ENCODE results near the gene COL24A1.
A peak's percentile ranks its signal among the peaks of the same experiment; 100 is the strongest.

COL24A1 gene

DNA sequence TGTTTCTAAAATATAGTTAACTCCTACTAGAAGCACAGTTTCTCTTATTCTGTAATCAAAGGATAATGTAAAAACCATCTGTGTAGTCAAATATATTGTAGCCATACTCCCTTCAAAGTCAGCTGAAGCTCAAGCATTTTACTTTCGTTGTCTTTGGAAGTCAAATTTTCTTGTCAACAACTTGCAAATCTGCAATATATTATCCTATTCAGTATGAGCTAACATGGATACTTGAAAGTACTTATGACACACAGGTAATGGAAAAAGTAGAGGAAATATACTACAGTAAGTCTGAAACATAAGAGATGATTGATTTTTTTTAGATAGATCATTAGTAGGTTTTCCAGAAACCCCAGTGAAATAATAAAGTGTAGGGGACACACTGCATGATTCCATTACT is 121.5 kb downstream of the COL24A1 start:
- Histone ChIP-seq H3K27me3 (replicated peaks; ENCODE audit: control insufficient read depth, insufficient read depth, low read length) (no peaks in the 10 kb centered on the region), H3K9me3 (ENCODE audit: control insufficient read depth, low read length) (no peaks in the 10 kb centered on the region), H3K9ac (ENCODE audit: low read length) (no peak overlapping the region), H3K4me1 (ENCODE audit: control insufficient read depth, insufficient read depth, low read length) (no peaks in the 10 kb centered on the region), H3K36me3 (ENCODE audit: control insufficient read depth, insufficient read depth, low read length, severe bottlenecking) (no peaks in the 10 kb centered on the region), H3K4me3 (ENCODE audit: low read length) (no peak overlapping the region)
- no peak for DNase-seq (ENCODE audit: low read depth)

DNA sequence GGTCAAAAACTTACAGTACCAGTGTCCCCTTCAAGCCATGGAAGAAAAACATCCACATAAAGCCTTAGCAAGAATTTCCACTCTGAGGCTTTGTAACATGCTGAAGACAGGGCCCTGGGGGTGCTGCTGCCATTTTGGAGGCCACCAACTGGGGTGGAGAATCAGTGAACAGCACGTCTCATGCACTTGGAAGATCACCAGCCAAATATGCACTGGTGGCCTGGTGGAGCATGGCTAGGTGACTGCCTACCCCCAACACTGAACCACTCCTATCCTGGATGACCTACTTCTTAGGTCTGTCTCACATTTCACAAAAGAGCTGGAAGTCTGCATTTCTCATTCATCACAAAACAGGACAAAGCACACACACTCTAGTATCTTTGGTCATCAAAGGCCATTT is 126.4 kb downstream of the COL24A1 start:
- no peak overlapping the region for H3K9ac ChIP-seq (ENCODE audit: low read length)
- DNase-seq (ENCODE audit: low read depth): no peak
- H3K27me3 ChIP-seq (replicated peaks; ENCODE audit: control insufficient read depth, insufficient read depth, low read length): no peaks in the 10 kb centered on the region
- H3K9me3 ChIP-seq (ENCODE audit: control insufficient read depth, low read length): peaks cover 3% of the 10 kb centered on the region
- H3K4me1 ChIP-seq (ENCODE audit: control insufficient read depth, insufficient read depth, low read length): no peaks in the 10 kb centered on the region
- no peaks in the 10 kb centered on the region for H3K36me3 ChIP-seq (ENCODE audit: control insufficient read depth, insufficient read depth, low read length, severe bottlenecking)
- H3K4me3 ChIP-seq (ENCODE audit: low read length): no peak overlapping the region

DNA sequence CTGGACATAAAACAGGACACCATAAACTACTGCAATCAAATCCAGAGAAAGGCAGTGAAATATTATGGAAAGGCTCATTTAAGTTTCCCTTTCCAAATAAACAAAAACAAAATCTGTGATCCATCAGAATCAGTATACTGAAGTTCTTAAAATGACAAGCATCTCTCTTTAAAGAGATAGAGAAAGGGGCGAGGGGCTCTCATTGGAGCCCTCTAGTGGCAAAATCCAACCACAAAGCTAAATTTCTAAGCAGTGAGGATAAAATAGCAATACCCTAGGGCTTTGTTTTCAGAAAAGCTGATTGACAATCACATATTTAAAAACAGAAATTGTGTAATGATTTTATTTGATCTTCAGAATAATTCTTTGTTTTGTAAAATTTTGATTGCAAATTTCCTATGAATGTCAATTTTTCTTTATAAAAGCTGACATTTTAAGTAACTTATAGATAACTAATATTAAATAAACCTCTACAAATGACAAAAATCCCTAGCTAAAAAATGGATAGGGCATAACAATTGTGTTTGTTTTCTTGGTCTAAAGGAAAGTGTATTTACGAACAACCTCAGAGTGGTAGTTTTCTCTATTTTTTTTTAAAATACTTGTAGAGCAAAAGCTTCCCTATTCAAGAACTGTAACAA is 138.2 kb downstream of the COL24A1 start:
- Histone ChIP-seq H3K9ac (ENCODE audit: low read length) (no peak overlapping the region), H3K4me3 (ENCODE audit: low read length) (no peak overlapping the region), H3K27me3 (replicated peaks; ENCODE audit: control insufficient read depth, insufficient read depth, low read length) (no peaks in the 10 kb centered on the region), H3K36me3 (ENCODE audit: control insufficient read depth, insufficient read depth, low read length, severe bottlenecking) (no peaks in the 10 kb centered on the region), H3K4me1 (ENCODE audit: control insufficient read depth, insufficient read depth, low read length) (no peaks in the 10 kb centered on the region), H3K9me3 (ENCODE audit: control insufficient read depth, low read length) (no peaks in the 10 kb centered on the region)
- DNase-seq (ENCODE audit: low read depth): peak; percentile 77

DNA sequence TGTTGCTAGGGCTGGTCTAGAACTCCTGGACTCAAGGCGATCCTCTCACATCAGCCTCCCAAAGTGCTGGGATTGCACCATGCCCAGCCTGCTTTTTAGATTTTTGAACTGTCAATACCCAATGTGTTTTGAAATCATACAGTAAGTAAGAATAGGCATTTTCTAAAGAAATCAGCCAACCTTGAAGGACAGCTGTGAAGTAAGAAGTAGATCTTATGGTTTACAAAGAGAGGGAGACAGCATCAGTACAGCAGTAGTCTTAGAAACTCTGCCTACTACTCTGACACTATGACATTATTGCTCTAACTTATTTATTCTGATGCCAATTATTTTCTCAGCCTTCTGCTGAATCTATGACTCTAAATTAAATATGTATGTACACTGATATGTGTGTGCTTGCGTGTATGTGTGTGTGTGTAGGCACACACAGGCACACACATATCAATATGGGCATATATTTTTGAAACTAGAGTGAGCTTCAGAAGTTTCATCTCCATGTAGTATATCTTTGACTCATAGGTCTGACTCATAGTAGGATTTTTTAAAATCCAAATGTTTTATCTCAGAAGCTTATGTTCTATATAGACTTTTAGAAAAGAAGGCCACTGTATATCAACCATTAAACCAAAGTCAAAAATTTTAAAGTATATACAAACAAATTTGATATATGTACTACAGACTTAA is 140.4 kb downstream of the COL24A1 start:
- no peaks in the 10 kb centered on the region for H3K36me3 ChIP-seq (ENCODE audit: control insufficient read depth, insufficient read depth, low read length, severe bottlenecking)
- H3K9ac ChIP-seq (ENCODE audit: low read length): no peak overlapping the region
- H3K4me1 ChIP-seq (ENCODE audit: control insufficient read depth, insufficient read depth, low read length): no peaks in the 10 kb centered on the region
- H3K4me3 ChIP-seq (ENCODE audit: low read length): no peak overlapping the region
- H3K27me3 ChIP-seq (replicated peaks; ENCODE audit: control insufficient read depth, insufficient read depth, low read length): no peaks in the 10 kb centered on the region
- H3K9me3 ChIP-seq (ENCODE audit: control insufficient read depth, low read length): no peaks in the 10 kb centered on the region
- peak; percentile 3 for DNase-seq (ENCODE audit: low read depth)

DNA sequence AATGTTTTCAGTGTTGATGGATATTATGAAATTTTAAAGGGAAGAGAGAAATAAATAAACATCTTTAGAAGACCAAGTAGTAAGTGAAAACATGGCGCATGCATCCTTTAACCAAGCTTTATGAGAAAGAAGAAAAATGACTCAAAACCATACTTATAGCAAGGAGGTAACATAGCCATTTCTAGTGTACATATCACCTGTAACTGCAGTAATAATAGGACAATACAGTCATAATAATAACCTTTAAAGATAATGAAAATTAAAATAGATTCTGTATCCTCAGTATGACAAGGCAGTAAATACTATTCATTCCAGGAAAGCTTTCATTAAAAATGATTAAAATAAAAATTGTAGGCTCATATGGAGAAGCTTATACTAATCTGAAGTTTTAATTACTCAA is 141.2 kb downstream of the COL24A1 start:
- H3K9ac ChIP-seq (ENCODE audit: low read length): no peak overlapping the region
- H3K9me3 ChIP-seq (ENCODE audit: control insufficient read depth, low read length): no peaks in the 10 kb centered on the region
- no peaks in the 10 kb centered on the region for H3K4me1 ChIP-seq (ENCODE audit: control insufficient read depth, insufficient read depth, low read length)
- no peaks in the 10 kb centered on the region for H3K36me3 ChIP-seq (ENCODE audit: control insufficient read depth, insufficient read depth, low read length, severe bottlenecking)
- no peaks in the 10 kb centered on the region for H3K27me3 ChIP-seq (replicated peaks; ENCODE audit: control insufficient read depth, insufficient read depth, low read length)
- no peak for DNase-seq (ENCODE audit: low read depth)
- H3K4me3 ChIP-seq (ENCODE audit: low read length): no peak overlapping the region

DNA sequence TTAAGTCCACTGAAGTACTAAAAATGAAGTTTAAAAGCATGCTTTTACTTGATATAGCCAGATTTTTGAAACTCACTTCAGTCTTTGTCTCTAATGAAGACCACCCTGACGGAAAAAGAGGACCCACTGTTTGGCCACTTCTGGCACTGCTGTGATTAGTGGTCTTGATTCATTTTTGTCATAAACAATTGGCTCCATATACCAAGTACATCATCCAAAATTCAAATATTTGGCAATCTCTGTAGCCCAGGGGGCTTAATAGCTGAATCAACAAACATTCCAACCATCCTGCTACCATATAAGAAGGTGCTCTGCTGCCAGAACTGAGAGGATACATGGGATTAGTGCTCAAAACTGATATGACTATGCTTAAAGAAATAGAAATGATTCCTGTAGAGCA is 156.0 kb downstream of the COL24A1 start:
- Histone ChIP-seq H3K27me3 (replicated peaks; ENCODE audit: control insufficient read depth, insufficient read depth, low read length) (no peaks in the 10 kb centered on the region), H3K9ac (ENCODE audit: low read length) (no peak overlapping the region), H3K4me1 (ENCODE audit: control insufficient read depth, insufficient read depth, low read length) (peaks cover 19% of the 10 kb centered on the region), H3K36me3 (ENCODE audit: control insufficient read depth, insufficient read depth, low read length, severe bottlenecking) (no peaks in the 10 kb centered on the region), H3K9me3 (ENCODE audit: control insufficient read depth, low read length) (peaks cover 7% of the 10 kb centered on the region), H3K4me3 (ENCODE audit: low read length) (no peak overlapping the region)
- DNase-seq (ENCODE audit: low read depth): no peak

DNA sequence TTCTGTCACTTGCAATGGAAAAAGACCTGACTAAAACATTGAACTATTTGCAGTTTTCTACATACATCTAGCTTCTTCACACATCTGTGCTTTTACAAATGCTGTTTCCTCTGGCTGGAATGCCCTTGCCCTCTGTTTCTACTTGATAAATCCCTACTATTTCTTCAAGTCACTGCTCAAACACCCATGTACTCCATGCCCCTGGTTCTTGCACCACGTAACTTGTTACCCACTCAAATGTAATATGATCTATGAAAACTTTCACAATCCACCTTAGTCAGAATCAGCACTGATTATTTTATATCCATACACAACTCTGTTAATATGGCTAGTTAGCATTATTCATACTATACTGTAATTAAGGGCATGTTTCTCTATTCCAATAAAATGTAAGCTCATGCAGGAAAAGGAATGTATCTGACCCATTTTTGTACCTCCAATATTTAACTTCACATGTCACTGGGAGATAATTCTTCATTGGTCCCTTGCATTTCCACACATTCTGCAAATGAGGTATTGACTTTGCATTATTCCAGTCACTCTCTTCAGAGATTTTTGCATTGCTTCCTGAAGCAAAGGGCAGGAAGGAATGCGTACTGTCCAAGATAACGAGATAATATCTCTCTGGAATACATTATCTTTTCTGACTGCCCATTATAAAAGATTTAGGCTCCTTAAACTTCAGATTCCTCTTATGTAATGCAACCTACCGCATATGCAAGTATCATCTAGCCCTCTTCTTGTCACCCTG is 158.3 kb downstream of the COL24A1 start:
- peak; percentile 51 for DNase-seq (ENCODE audit: low read depth)
- Histone ChIP-seq H3K9ac (ENCODE audit: low read length) (peak overlapping the region; percentile 59), H3K4me3 (ENCODE audit: low read length) (no peak overlapping the region), H3K9me3 (ENCODE audit: control insufficient read depth, low read length) (no peaks in the 10 kb centered on the region), H3K4me1 (ENCODE audit: control insufficient read depth, insufficient read depth, low read length) (peaks cover 21% of the 10 kb centered on the region), H3K27me3 (replicated peaks; ENCODE audit: control insufficient read depth, insufficient read depth, low read length) (no peaks in the 10 kb centered on the region), H3K36me3 (ENCODE audit: control insufficient read depth, insufficient read depth, low read length, severe bottlenecking) (no peaks in the 10 kb centered on the region)

DNA sequence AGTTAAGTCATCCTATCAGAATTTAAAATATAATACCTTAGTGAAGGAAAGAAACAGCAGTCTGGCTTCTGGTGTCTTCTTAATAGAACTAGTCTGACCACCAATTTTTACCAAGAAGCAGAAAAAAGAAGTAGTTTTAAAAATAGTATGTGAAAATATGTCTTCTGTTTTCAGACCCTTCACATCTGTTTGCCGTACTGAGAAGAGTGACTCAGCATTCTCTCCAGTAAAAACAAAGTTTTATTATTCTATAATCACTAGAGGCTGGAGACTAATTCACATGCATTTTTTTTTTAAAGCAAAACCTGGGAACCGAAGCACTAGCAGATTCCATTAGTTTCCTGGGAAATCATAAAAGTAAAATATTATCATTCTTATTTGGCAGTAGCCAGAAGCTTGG is 163.8 kb downstream of the COL24A1 start:
- peak overlapping the region; percentile 74 for H3K4me3 ChIP-seq (ENCODE audit: low read length)
- no peaks in the 10 kb centered on the region for H3K27me3 ChIP-seq (replicated peaks; ENCODE audit: control insufficient read depth, insufficient read depth, low read length)
- no peaks in the 10 kb centered on the region for H3K9me3 ChIP-seq (ENCODE audit: control insufficient read depth, low read length)
- H3K36me3 ChIP-seq (ENCODE audit: control insufficient read depth, insufficient read depth, low read length, severe bottlenecking): no peaks in the 10 kb centered on the region
- H3K4me1 ChIP-seq (ENCODE audit: control insufficient read depth, insufficient read depth, low read length): peaks cover 6% of the 10 kb centered on the region
- peak; percentile 67 for DNase-seq (ENCODE audit: low read depth)
- peak overlapping the region; percentile 77 for H3K9ac ChIP-seq (ENCODE audit: low read length)

DNA sequence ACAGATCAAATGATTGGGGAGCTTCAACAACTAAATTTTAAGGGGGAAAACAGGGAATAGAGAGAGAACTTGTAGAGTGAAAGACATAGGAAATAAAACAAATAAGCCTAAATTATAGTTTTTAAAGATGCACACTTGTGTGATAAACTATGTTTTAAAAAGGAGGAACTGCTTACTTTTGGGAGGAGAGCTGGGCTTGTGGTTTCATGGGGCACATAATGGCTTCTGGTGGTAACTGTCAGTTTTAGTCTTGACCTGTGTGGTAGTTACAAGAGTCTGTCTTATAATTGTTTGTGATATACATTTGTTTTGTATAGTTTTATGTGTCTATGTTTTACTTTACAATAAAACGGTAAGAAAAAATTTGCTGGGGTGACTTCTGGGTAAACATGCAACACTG is 165.3 kb downstream of the COL24A1 start:
- no peaks in the 10 kb centered on the region for H3K27me3 ChIP-seq (replicated peaks; ENCODE audit: control insufficient read depth, insufficient read depth, low read length)
- no peak overlapping the region for H3K4me3 ChIP-seq (ENCODE audit: low read length)
- no peaks in the 10 kb centered on the region for H3K36me3 ChIP-seq (ENCODE audit: control insufficient read depth, insufficient read depth, low read length, severe bottlenecking)
- H3K9me3 ChIP-seq (ENCODE audit: control insufficient read depth, low read length): no peaks in the 10 kb centered on the region
- no peak overlapping the region for H3K9ac ChIP-seq (ENCODE audit: low read length)
- H3K4me1 ChIP-seq (ENCODE audit: control insufficient read depth, insufficient read depth, low read length): peaks cover 5% of the 10 kb centered on the region
- no peak for DNase-seq (ENCODE audit: low read depth)

DNA sequence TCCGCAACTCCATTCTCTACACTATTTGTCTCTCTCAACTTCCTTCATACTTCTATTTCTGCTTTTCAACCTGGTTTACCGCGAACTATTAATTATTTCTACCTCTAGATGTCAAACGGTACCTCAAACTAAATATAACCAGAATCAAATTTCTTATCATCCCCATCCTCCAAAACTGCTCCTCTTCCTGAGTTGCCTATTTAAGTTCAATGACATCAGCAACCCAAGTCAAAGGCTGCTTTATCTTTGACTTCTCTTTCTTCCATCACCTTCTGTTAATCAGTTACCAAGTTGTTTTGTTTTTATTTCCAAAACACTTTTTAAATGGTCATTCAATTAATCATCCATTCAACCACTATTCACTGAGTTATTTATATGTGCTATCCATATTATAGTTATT is 171.9 kb downstream of the COL24A1 start:
- no peak for DNase-seq (ENCODE audit: low read depth)
- H3K9ac ChIP-seq (ENCODE audit: low read length): no peak overlapping the region
- H3K36me3 ChIP-seq (ENCODE audit: control insufficient read depth, insufficient read depth, low read length, severe bottlenecking): no peaks in the 10 kb centered on the region
- H3K9me3 ChIP-seq (ENCODE audit: control insufficient read depth, low read length): peaks cover 6% of the 10 kb centered on the region
- H3K27me3 ChIP-seq (replicated peaks; ENCODE audit: control insufficient read depth, insufficient read depth, low read length): no peaks in the 10 kb centered on the region
- no peaks in the 10 kb centered on the region for H3K4me1 ChIP-seq (ENCODE audit: control insufficient read depth, insufficient read depth, low read length)
- no peak overlapping the region for H3K4me3 ChIP-seq (ENCODE audit: low read length)

DNA sequence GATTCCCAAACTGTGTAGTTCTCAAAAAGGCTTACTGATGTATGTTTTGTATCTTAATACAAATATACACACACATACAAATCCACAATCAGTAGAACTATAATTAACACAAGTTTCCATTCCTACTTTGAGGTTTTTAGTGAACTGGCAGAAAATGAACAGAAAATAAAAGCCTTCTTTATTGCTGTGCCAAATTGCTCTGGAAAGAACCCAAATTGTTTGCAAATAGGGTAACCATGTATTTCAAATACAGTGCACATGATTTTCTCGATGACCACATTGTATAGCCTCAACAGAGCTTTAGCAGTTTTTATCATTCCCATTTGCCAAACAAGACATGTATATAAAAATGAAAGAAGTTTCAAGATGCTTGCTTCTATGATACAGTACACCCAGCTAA is 173.3 kb downstream of the COL24A1 start:
- H3K36me3 ChIP-seq (ENCODE audit: control insufficient read depth, insufficient read depth, low read length, severe bottlenecking): no peaks in the 10 kb centered on the region
- no peak overlapping the region for H3K4me3 ChIP-seq (ENCODE audit: low read length)
- no peaks in the 10 kb centered on the region for H3K27me3 ChIP-seq (replicated peaks; ENCODE audit: control insufficient read depth, insufficient read depth, low read length)
- peaks cover 15% of the 10 kb centered on the region for H3K9me3 ChIP-seq (ENCODE audit: control insufficient read depth, low read length)
- no peak overlapping the region for H3K9ac ChIP-seq (ENCODE audit: low read length)
- no peaks in the 10 kb centered on the region for H3K4me1 ChIP-seq (ENCODE audit: control insufficient read depth, insufficient read depth, low read length)
- no peak for DNase-seq (ENCODE audit: low read depth)
